Esophagus squamous epithelium (tissue), 5 donors: ENCODE data around the gene STAP2. TPM values are rescaled to one million over a fixed set of nuclear protein-coding genes. Genes with fewer than 3 reads are reported as not detected.

Experiments used
- DNase-seq: peaks from one replicate; lab custom pipeline; 2025; lab: John Stamatoyannopoulos, UW
- H3K27ac ChIP-seq, 4 donors: fragments of 200-600 bp; sonication (generic); one replicate each; pipeline ENCODE4 v1.5.1; 2016 to 2019; ENCODE audit warnings: mild to moderate bottlenecking in 1 of 4
- H3K27me3 ChIP-seq, 4 donors: fragments of 200-600 bp; sonication (generic); 1 replicate in 3 of 4; 2 replicates in 1 of 4; pipeline versions ENCODE4 v1.5.1 to v1.6.0; 2017 to 2021; ENCODE audit warnings: antibody characterized with exemption in 1 of 4
- H3K36me3 ChIP-seq, 3 donors: fragments of 200-600 bp; sonication (generic); one replicate each; pipeline ENCODE4 v1.5.1; 2016 to 2019
- H3K4me1 ChIP-seq, 3 donors: fragments of 200-600 bp; sonication (generic); one replicate each; pipeline ENCODE4 v1.5.1; 2017 to 2019
- H3K4me3 ChIP-seq, 4 donors: fragments of 200-600 bp; sonication (generic); 1 replicate in 3 of 4; 2 replicates in 1 of 4; pipeline ENCODE4 v1.5.1; 2016 to 2019; ENCODE audit warnings: mild to moderate bottlenecking in 2 of 4, moderate library complexity in 1 of 4
- H3K9me3 ChIP-seq, 3 donors: fragments of 200-600 bp; sonication (generic); one replicate each; pipeline ENCODE4 v1.5.1; 2016 to 2019
- POLR2A ChIP-seq, 4 donors: fragments of 450-650 bp; IDR thresholded peaks; one replicate each; pipeline ENCODE4 v1.6.1; 2017; ENCODE audit warnings: antibody characterized with exemption in 4 of 4, mild to moderate bottlenecking in 4 of 4, moderate library complexity in 3 of 4
- WGBS, 2 donors: methylation state at CpG; one replicate each; pipeline ENCODE4 v1.1.5; 2018; 5-methylcytosine and 5-hydroxymethylcytosine counted together
- intact Hi-C: fragments of 100-400 bp; cut with DNase I; formaldehyde crosslinking; loops from one replicate; pipeline ENCODE4 v1.15.0; 2022
- total RNA-seq, 4 donors: library from RNA; depleted of rRNA; stranded (reverse); fragments of >200 nt; gene quantifications; one replicate each; pipeline ENCODE4 v1.1.0, GENCODE V29; 2016
- TF ChIP-seq, protein P1 (sequence below), 6 experiments: fragments of 450-650 bp in 4 of 6; fragments of 200-600 bp in 2 of 6; sonication (generic) in 2 of 6; IDR thresholded peaks; one replicate each; pipeline ENCODE4 v1.5.1; 2016 to 2019; ENCODE audit warnings: antibody characterized with exemption in 6 of 6, mild to moderate bottlenecking in 4 of 6, moderate library complexity in 4 of 6
- donor health status: DM: yes; HTN: yes; CAD: no.

STAP2 gene
- total RNA-seq, 4 donors from 2014 or later = 61.4 to 131 (median 82.5) TPM

GRCh38 chr19:4360081-4360569 is 21.5 kb upstream of the STAP2 start:
- TF ChIP-seq, protein P1, sequence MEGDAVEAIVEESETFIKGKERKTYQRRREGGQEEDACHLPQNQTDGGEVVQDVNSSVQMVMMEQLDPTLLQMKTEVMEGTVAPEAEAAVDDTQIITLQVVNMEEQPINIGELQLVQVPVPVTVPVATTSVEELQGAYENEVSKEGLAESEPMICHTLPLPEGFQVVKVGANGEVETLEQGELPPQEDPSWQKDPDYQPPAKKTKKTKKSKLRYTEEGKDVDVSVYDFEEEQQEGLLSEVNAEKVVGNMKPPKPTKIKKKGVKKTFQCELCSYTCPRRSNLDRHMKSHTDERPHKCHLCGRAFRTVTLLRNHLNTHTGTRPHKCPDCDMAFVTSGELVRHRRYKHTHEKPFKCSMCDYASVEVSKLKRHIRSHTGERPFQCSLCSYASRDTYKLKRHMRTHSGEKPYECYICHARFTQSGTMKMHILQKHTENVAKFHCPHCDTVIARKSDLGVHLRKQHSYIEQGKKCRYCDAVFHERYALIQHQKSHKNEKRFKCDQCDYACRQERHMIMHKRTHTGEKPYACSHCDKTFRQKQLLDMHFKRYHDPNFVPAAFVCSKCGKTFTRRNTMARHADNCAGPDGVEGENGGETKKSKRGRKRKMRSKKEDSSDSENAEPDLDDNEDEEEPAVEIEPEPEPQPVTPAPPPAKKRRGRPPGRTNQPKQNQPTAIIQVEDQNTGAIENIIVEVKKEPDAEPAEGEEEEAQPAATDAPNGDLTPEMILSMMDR (IDR thresholded peaks at IDR 0.05) = no peak
- TF ChIP-seq POLR2A (IDR thresholded peaks at IDR 0.05) = no peak
- peak overlapping the region in 3 of 4 donors; percentile 18 to 71 (median 61) for H3K27ac ChIP-seq
- intact Hi-C loops = no loop called here
- no peak overlapping the region for H3K4me3 ChIP-seq
- H3K36me3 ChIP-seq = peaks cover 33 to 100% (median 44%) of the 10 kb centered on the region in 3 donors
- no peak for DNase-seq
- peaks cover 0 to 29% (median 8%) of the 10 kb centered on the region in 3 donors for H3K4me1 ChIP-seq
- H3K27me3 ChIP-seq = no peaks in the 10 kb centered on the region
- no peaks in the 10 kb centered on the region for H3K9me3 ChIP-seq
- WGBS, 2 donors = 39 to 69% methylated on average over 3 to 5 of the region's 9 CpGs

DNA sequence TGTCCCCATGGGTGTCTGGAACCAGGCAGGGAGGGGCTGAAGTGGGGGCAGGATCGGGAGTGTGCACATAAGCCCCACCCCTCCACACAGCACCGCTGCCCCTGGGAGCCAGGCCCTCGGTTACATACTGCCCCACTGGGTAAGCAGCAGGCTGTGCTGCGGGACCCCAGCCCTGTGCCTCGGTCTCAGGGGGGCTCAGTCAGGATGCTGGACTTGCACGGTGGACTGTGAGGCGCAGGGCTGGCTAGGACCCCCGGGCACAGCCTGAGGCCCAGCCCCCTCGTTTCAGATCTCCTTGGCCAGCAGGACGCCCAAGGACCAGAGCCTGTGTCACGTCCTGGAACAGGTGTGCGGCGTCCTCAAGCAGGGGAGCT is 21.0 kb upstream of the STAP2 start:
- WGBS, 2 donors = no CpG with 5 or more reads among the region's 13 CpGs
- H3K36me3 ChIP-seq = peaks cover 30 to 100% (median 44%) of the 10 kb centered on the region in 3 donors

DNA sequence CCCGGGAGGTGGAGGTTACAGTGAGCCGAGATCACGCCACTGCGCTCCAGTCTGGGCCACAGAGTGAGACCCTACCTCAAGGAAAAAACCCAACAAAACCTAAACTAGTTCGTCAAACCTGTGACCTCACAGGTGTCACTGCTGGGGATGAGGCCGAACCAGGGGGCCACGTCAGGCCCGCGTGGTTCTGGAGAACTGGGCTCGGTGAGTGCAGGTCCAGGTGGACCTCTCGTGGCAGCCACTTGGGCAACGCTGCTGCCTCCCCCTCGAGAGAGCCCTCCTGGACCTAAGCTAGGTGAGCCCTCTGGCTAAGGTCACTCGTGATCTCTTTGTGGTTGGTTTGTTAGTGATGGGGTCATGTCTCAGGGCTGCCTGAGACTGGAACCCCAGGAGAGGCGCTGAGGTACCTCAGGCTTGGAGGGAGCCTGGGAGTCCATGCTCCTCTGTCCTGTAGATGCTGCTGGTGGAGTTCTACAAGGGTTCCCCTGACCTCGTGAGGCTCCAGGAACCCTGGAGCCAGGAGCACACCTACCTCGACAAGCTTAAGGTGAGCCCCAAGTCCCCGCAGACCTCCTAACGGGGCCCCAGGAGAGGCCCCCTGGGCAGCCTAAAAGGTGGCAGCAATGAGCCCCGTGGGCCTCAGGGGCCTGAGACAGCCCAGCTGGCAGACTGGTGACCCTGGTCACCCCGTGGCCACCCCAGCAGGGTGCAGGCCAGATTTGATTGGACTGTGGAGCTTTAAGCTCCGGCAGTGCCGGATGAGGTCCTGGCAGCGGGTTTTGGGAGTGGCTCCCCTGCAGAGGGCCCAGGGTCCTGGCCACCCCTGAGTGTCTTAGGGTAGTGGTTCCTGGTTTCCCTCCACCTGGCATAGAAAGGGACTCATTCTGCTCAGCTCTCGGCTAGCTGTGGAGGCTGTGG is 20.3 kb upstream of the STAP2 start:
- H3K36me3 ChIP-seq = peaks cover 27 to 100% (median 39%) of the 10 kb centered on the region in 3 donors
- no peak overlapping the region for H3K4me3 ChIP-seq
- TF ChIP-seq, protein P1 (IDR thresholded peaks at IDR 0.05) = no peak
- no peak for TF ChIP-seq POLR2A (IDR thresholded peaks at IDR 0.05)
- H3K4me1 ChIP-seq = peaks cover 0 to 27% (median 8%) of the 10 kb centered on the region in 3 donors
- H3K9me3 ChIP-seq = no peaks in the 10 kb centered on the region
- intact Hi-C loops = no loop called here
- 61 to 94% methylated on average over 5 to 10 of the region's 25 CpGs for WGBS, 2 donors
- DNase-seq = no peak
- peak overlapping the region in 1 of 4 donors; percentile 71 for H3K27ac ChIP-seq
- H3K27me3 ChIP-seq = no peaks in the 10 kb centered on the region

More for the DNA sequence above, 21.0 kb upstream of the STAP2 start:
- DNase-seq = no peak
- no peaks in the 10 kb centered on the region for H3K27me3 ChIP-seq
- H3K9me3 ChIP-seq = no peaks in the 10 kb centered on the region
- intact Hi-C loops = no loop called here
- H3K4me3 ChIP-seq = no peak overlapping the region
- H3K27ac ChIP-seq = peak overlapping the region in 3 of 4 donors; percentile 18 to 71 (median 61)
- H3K4me1 ChIP-seq = peaks cover 0 to 27% (median 8%) of the 10 kb centered on the region in 3 donors
- TF ChIP-seq, protein P1 (IDR thresholded peaks at IDR 0.05) = no peak
- TF ChIP-seq POLR2A (IDR thresholded peaks at IDR 0.05) = no peak

DNA sequence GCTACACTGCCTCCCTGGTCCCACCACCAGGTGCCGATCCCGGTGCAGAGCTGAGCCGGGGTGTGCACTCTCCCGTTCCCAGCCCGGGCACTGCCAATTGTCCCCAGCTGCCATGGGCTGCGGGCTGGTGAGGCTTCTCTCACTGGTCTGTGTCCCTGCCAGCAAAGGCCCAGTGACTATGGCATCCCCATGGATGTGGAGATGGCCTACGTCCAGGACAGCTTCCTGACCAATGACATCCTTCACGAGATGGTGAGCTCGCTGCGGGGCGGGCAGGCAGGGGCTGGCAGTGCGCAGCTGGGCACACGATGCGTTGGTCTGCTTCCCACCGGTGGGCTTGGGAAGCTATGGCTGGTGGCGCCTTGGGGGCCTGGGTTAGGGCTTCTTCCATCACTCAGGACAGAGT is 19.3 kb upstream of the STAP2 start:
- H3K27ac ChIP-seq = no peak overlapping the region
- peaks cover 17 to 95% (median 29%) of the 10 kb centered on the region in 3 donors for H3K36me3 ChIP-seq
- peaks cover 0 to 27% (median 8%) of the 10 kb centered on the region in 3 donors for H3K4me1 ChIP-seq
- intact Hi-C loops = no loop called here
- H3K9me3 ChIP-seq = no peaks in the 10 kb centered on the region
- no peak for DNase-seq
- no peaks in the 10 kb centered on the region for H3K27me3 ChIP-seq
- 73 to 82% methylated on average over 2 to 7 of the region's 16 CpGs for WGBS, 2 donors
- H3K4me3 ChIP-seq = no peak overlapping the region
- TF ChIP-seq, protein P1 (IDR thresholded peaks at IDR 0.05) = no peak
- no peak for TF ChIP-seq POLR2A (IDR thresholded peaks at IDR 0.05)
